Prostate gland (tissue), 2 donors: ENCODE data around the gene MLN.

Experiments
- CTCF ChIP-seq, 4 experiments: fragments of 200-600 bp in 2 of 4; fragments of 450-650 bp in 2 of 4; sonication (generic) in 2 of 4; IDR thresholded peaks; 1 replicate in 3 of 4; 2 replicates in 1 of 4; pipeline ENCODE4 v1.5.1; 2016 to 2019; ENCODE audit warnings: antibody characterized with exemption in 4 of 4, mild to moderate bottlenecking in 2 of 4, moderate library complexity in 2 of 4
- POLR2A ChIP-seq: fragments of 450-650 bp; IDR thresholded peaks from one replicate; pipeline ENCODE4 v1.6.1; 2016; ENCODE audit warnings: antibody characterized with exemption, mild to moderate bottlenecking

GRCh38 chr6:33849500-33850075 is 45.8 kb upstream of the MLN start:
- TF ChIP-seq CTCF (IDR thresholded peaks at IDR 0.05) (no peak), POLR2A (no peak)
